CD4-positive, alpha-beta T cell treated with Interleukin-4 for 1 hour (primary cell): ENCODE measurements around the gene CTNNA3.
"Not testable (repeated sequence)": the region's sequence is repeated elsewhere in the genome, so short reads cannot be mapped to it uniquely, and the experiment has no call there.

ENCODE experiments used
- DNase-seq, 2 donors: peaks; one replicate each; pipeline ENCODE4 v3.0.0-alpha.2; 2020 to 2022

The CTNNA3 gene

GRCh38 chr10:67599597-67599996, 96.4 kb downstream of the CTNNA3 start:
- DNase-seq, result no peak

- no peak for DNase-seq
These were observed 99.4 kb downstream of the CTNNA3 start for GRCh38 chr10:67596641-67597040.

GRCh38 chr10:67587771-67588170, 108.2 kb downstream of the CTNNA3 start:
- no peak for DNase-seq

GRCh38 chr10:67575532-67575931, 120.5 kb downstream of the CTNNA3 start:
- DNase-seq, result no peak

GRCh38 chr10:67573484-67573883, 122.5 kb downstream of the CTNNA3 start:
- no peak for DNase-seq

- DNase-seq, result no peak
These were observed 124.5 kb downstream of the CTNNA3 start for GRCh38 chr10:67571503-67571902.

- DNase-seq, result not testable (repeated sequence)
These were observed 137.7 kb downstream of the CTNNA3 start for GRCh38 chr10:67558311-67558710.

- no peak for DNase-seq
These were observed 142.7 kb downstream of the CTNNA3 start for GRCh38 chr10:67553254-67553653.

- no peak for DNase-seq
These were observed 145.1 kb downstream of the CTNNA3 start for GRCh38 chr10:67550838-67551402.

- DNase-seq, result no peak
These were observed 145.9 kb downstream of the CTNNA3 start for GRCh38 chr10:67550046-67550445.

- DNase-seq, result no peak
These were observed 146.6 kb downstream of the CTNNA3 start for GRCh38 chr10:67549390-67549789.

- DNase-seq, result no peak
These were observed 154.6 kb downstream of the CTNNA3 start for GRCh38 chr10:67541411-67541810.

- DNase-seq, result no peak
These were observed 156.7 kb downstream of the CTNNA3 start for GRCh38 chr10:67539312-67539711.

GRCh38 chr10:67537906-67538305, 158.1 kb downstream of the CTNNA3 start:
- no peak for DNase-seq

GRCh38 chr10:67533376-67533775, 162.6 kb downstream of the CTNNA3 start:
- DNase-seq, result no peak

- DNase-seq, result not testable (repeated sequence)
These were observed 165.0 kb downstream of the CTNNA3 start for GRCh38 chr10:67530990-67531389.

GRCh38 chr10:67527351-67527750, 168.6 kb downstream of the CTNNA3 start:
- DNase-seq, result no peak

GRCh38 chr10:67521546-67521945, 174.4 kb downstream of the CTNNA3 start:
- DNase-seq, result no peak

GRCh38 chr10:67520924-67521520, 175.0 kb downstream of the CTNNA3 start:
- peak; percentile 15 to 53 for DNase-seq

GRCh38 chr10:67519434-67519833, 176.6 kb downstream of the CTNNA3 start:
- DNase-seq, result no peak

- no peak for DNase-seq
These were observed 177.2 kb downstream of the CTNNA3 start for GRCh38 chr10:67518756-67519155.

GRCh38 chr10:67518043-67518442, 178.0 kb downstream of the CTNNA3 start:
- no peak for DNase-seq

GRCh38 chr10:67506757-67507091, 189.3 kb downstream of the CTNNA3 start:
- DNase-seq, result no peak

- no peak for DNase-seq
These were observed 189.8 kb downstream of the CTNNA3 start for GRCh38 chr10:67506083-67506756.
